ENCODE measurements around the gene TMEM18. TPM values are rescaled to one million over a fixed set of nuclear protein-coding genes. Genes with fewer than 3 reads are reported as not detected.

The TMEM18 gene
- polyA plus RNA-seq, 1 donor from 2014 or later: 58.6 TPM

DNA sequence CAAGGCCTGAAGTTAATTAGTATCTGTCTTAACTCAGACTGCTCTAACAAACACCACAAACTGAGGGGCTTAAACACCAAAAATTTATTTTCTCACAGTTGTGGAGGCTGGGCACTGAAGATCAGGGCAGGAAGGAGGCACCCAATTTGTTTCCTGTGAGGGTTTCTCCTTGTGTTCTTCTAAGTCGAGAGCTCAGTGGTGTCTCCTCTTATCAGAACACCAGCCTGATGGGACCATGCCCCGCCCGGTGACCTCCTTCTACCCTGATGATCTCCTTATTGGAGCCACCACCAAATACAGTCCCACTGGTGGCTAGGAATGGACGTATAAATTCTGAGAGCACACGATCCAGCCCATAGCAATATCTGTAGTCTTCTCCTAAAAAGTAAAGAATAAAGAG is 20.5 kb downstream of the TMEM18 start:
- H3K4me3 ChIP-seq (ENCODE audit: low read length): no peak overlapping the region
- H3K79me2 ChIP-seq (replicated peaks; ENCODE audit: insufficient read depth, low read length): no peaks in the 10 kb centered on the region
- H3K27me3 ChIP-seq (ENCODE audit: insufficient read depth, low read depth, low read length): no peaks in the 10 kb centered on the region
- no peak overlapping the region for H3K9ac ChIP-seq (ENCODE audit: low read length)
- no peaks in the 10 kb centered on the region for H3K36me3 ChIP-seq (ENCODE audit: insufficient read depth, low read length)
- H3K27ac ChIP-seq (ENCODE audit: low read length): no peak overlapping the region
- H3K9me2 ChIP-seq (ENCODE audit: insufficient read depth, low read length): no peaks in the 10 kb centered on the region
- H3K4me2 ChIP-seq (ENCODE audit: low read length): no peak overlapping the region
- no peak overlapping the region for H2AFZ ChIP-seq (ENCODE audit: low read depth, low read length)
- H3K9me3 ChIP-seq (ENCODE audit: low read length): no peaks in the 10 kb centered on the region
- no peaks in the 10 kb centered on the region for H4K20me1 ChIP-seq (ENCODE audit: insufficient read depth)
- no peak for TF ChIP-seq EZH2 (IDR thresholded peaks at IDR 0.05; ENCODE audit: borderline replicate concordance, insufficient read depth, low read length, poor library complexity, severe bottlenecking)
- no peak for TF ChIP-seq EP300 (conservative IDR thresholded peaks at IDR 0.05; ENCODE audit: poor library complexity, severe bottlenecking)
- no peak for TF ChIP-seq MXI1 (conservative IDR thresholded peaks at IDR 0.05; ENCODE audit: poor library complexity, severe bottlenecking)
- TF ChIP-seq RAD21 (conservative IDR thresholded peaks at IDR 0.05): no peak
- TF ChIP-seq, protein P1, sequence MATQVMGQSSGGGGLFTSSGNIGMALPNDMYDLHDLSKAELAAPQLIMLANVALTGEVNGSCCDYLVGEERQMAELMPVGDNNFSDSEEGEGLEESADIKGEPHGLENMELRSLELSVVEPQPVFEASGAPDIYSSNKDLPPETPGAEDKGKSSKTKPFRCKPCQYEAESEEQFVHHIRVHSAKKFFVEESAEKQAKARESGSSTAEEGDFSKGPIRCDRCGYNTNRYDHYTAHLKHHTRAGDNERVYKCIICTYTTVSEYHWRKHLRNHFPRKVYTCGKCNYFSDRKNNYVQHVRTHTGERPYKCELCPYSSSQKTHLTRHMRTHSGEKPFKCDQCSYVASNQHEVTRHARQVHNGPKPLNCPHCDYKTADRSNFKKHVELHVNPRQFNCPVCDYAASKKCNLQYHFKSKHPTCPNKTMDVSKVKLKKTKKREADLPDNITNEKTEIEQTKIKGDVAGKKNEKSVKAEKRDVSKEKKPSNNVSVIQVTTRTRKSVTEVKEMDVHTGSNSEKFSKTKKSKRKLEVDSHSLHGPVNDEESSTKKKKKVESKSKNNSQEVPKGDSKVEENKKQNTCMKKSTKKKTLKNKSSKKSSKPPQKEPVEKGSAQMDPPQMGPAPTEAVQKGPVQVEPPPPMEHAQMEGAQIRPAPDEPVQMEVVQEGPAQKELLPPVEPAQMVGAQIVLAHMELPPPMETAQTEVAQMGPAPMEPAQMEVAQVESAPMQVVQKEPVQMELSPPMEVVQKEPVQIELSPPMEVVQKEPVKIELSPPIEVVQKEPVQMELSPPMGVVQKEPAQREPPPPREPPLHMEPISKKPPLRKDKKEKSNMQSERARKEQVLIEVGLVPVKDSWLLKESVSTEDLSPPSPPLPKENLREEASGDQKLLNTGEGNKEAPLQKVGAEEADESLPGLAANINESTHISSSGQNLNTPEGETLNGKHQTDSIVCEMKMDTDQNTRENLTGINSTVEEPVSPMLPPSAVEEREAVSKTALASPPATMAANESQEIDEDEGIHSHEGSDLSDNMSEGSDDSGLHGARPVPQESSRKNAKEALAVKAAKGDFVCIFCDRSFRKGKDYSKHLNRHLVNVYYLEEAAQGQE (IDR thresholded peaks at IDR 0.05; ENCODE audit: borderline replicate concordance): no peak
- TF ChIP-seq, protein P2, sequence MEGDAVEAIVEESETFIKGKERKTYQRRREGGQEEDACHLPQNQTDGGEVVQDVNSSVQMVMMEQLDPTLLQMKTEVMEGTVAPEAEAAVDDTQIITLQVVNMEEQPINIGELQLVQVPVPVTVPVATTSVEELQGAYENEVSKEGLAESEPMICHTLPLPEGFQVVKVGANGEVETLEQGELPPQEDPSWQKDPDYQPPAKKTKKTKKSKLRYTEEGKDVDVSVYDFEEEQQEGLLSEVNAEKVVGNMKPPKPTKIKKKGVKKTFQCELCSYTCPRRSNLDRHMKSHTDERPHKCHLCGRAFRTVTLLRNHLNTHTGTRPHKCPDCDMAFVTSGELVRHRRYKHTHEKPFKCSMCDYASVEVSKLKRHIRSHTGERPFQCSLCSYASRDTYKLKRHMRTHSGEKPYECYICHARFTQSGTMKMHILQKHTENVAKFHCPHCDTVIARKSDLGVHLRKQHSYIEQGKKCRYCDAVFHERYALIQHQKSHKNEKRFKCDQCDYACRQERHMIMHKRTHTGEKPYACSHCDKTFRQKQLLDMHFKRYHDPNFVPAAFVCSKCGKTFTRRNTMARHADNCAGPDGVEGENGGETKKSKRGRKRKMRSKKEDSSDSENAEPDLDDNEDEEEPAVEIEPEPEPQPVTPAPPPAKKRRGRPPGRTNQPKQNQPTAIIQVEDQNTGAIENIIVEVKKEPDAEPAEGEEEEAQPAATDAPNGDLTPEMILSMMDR (IDR thresholded peaks at IDR 0.05; ENCODE audit: poor library complexity, severe bottlenecking): no peak
- no peak for TF ChIP-seq TAF1 (IDR thresholded peaks at IDR 0.05; ENCODE audit: low read depth)
- TF ChIP-seq SMC3 (conservative IDR thresholded peaks at IDR 0.05; ENCODE audit: poor library complexity): no peak
- TF ChIP-seq POLR2AphosphoS5 (IDR thresholded peaks at IDR 0.05): no peak
- no peaks in the 10 kb centered on the region for H3F3A ChIP-seq (ENCODE audit: insufficient read depth, low read length, poor library complexity, severe bottlenecking)

DNA sequence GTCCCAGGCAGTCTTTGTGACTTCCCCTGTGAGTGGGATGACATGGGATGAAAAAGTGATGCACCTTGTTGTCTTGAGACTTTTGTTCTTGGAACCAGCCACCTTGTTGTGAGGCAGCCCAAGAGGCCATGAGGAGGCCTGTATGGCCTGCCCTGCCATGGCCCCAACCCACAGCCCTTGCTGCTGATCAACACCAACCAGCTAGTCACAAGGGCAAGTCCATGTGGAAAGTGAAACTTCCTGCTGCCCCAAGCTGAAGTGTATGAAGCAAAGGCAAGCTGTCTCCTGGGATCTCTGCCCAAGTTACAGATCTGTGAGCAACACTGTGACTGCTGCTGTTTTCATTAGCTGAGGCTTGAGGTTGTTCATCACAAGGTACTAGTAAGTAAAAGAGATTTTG is 21.6 kb downstream of the TMEM18 start:
- no peaks in the 10 kb centered on the region for H3F3A ChIP-seq (ENCODE audit: insufficient read depth, low read length, poor library complexity, severe bottlenecking)
- no peaks in the 10 kb centered on the region for H3K9me3 ChIP-seq (ENCODE audit: low read length)
- no peaks in the 10 kb centered on the region for H3K36me3 ChIP-seq (ENCODE audit: insufficient read depth, low read length)
- no peak overlapping the region for H3K4me3 ChIP-seq (ENCODE audit: low read length)
- no peaks in the 10 kb centered on the region for H4K20me1 ChIP-seq (ENCODE audit: insufficient read depth)
- H2AFZ ChIP-seq (ENCODE audit: low read depth, low read length): no peak overlapping the region
- H3K27ac ChIP-seq (ENCODE audit: low read length): no peak overlapping the region
- TF ChIP-seq, protein P2 (IDR thresholded peaks at IDR 0.05; ENCODE audit: poor library complexity, severe bottlenecking): no peak
- no peak for TF ChIP-seq TAF1 (IDR thresholded peaks at IDR 0.05; ENCODE audit: low read depth)
- no peak for TF ChIP-seq EZH2 (IDR thresholded peaks at IDR 0.05; ENCODE audit: borderline replicate concordance, insufficient read depth, low read length, poor library complexity, severe bottlenecking)
- TF ChIP-seq SMC3 (conservative IDR thresholded peaks at IDR 0.05; ENCODE audit: poor library complexity): no peak
- no peak for TF ChIP-seq MXI1 (conservative IDR thresholded peaks at IDR 0.05; ENCODE audit: poor library complexity, severe bottlenecking)
- TF ChIP-seq RAD21 (conservative IDR thresholded peaks at IDR 0.05): no peak
- TF ChIP-seq, protein P1 (IDR thresholded peaks at IDR 0.05; ENCODE audit: borderline replicate concordance): no peak
- TF ChIP-seq EP300 (conservative IDR thresholded peaks at IDR 0.05; ENCODE audit: poor library complexity, severe bottlenecking): no peak
- no peak for TF ChIP-seq POLR2AphosphoS5 (IDR thresholded peaks at IDR 0.05)
- no peaks in the 10 kb centered on the region for H3K27me3 ChIP-seq (ENCODE audit: insufficient read depth, low read depth, low read length)
- no peaks in the 10 kb centered on the region for H3K79me2 ChIP-seq (replicated peaks; ENCODE audit: insufficient read depth, low read length)
- H3K9ac ChIP-seq (ENCODE audit: low read length): no peak overlapping the region
- no peak overlapping the region for H3K4me2 ChIP-seq (ENCODE audit: low read length)
- H3K9me2 ChIP-seq (ENCODE audit: insufficient read depth, low read length): no peaks in the 10 kb centered on the region

All from neural cell (in vitro differentiated cells).